HUES64 (cell line): Measurements from ENCODE around the gene SHLD2.
"Not testable (repeated sequence)": the region's sequence is repeated elsewhere in the genome, so short reads cannot be mapped to it uniquely, and the experiment has no call there.

ENCODE experiments used
- H3K27ac ChIP-seq: 2 replicates; pipeline ENCODE4 v1.7.0; 2013; ENCODE audit warnings: low read depth, low read length, inconsistent platforms
- H3K27me3 ChIP-seq: 2 replicates; pipeline ENCODE4 v1.6.1; 2013; ENCODE audit warnings: mild to moderate bottlenecking, low read length; ENCODE audit not compliant: insufficient read depth
- H3K36me3 ChIP-seq: 2 replicates; pipeline ENCODE4 v1.6.1; 2013; ENCODE audit warnings: mild to moderate bottlenecking, low read length; ENCODE audit not compliant: insufficient read depth
- H3K4me1 ChIP-seq: 2 replicates; pipeline ENCODE4 v1.6.1; 2013; ENCODE audit warnings: mild to moderate bottlenecking, low read length, moderate library complexity; ENCODE audit not compliant: insufficient read depth
- H3K4me3 ChIP-seq: 2 replicates; pipeline ENCODE4 v1.5.1; 2013; ENCODE audit warnings: mild to moderate bottlenecking, low read length, moderate library complexity
- H3K9ac ChIP-seq: 2 replicates; pipeline ENCODE4 v1.6.1; 2013; ENCODE audit warnings: mild to moderate bottlenecking, low read depth, low read length
- H3K9me3 ChIP-seq: 2 replicates; pipeline ENCODE4 v1.6.1; 2013; ENCODE audit warnings: low read depth, low read length; ENCODE audit not compliant: insufficient read depth
- WGBS: fragments of 150-250, 120-280 bp; methylation state at CpG from one replicate; pipeline ENCODE4 v1.1.7; 2013; ENCODE audit warnings: missing lambda C conversion rate; 5-methylcytosine and 5-hydroxymethylcytosine counted together

Gene SHLD2

GRCh38 chr10:87151516-87151915 lies 56.5 kb downstream of the SHLD2 start:
- WGBS: 100% methylated on average over 2 of the region's 3 CpGs
- H3K9me3 ChIP-seq, H3K27ac ChIP-seq, H3K4me3 ChIP-seq, H3K27me3 ChIP-seq, H3K9ac ChIP-seq, H3K36me3 ChIP-seq, H3K4me1 ChIP-seq: not testable (repeated sequence)

GRCh38 chr10:87156841-87157240 lies 61.8 kb downstream of the SHLD2 start:
- not testable (repeated sequence) for H3K4me3 ChIP-seq

GRCh38 chr10:87157821-87158220 lies 62.8 kb downstream of the SHLD2 start:
- H3K9me3 ChIP-seq, H3K27me3 ChIP-seq, H3K27ac ChIP-seq, H3K36me3 ChIP-seq, H3K9ac ChIP-seq, H3K4me1 ChIP-seq, H3K4me3 ChIP-seq: not testable (repeated sequence)
- WGBS: 85% methylated on average over 1 of the region's 3 CpGs

More at GRCh38 chr10:87156841-87157240, 61.8 kb downstream of the SHLD2 start:
- H3K27me3 ChIP-seq, H3K36me3 ChIP-seq, H3K27ac ChIP-seq, H3K9ac ChIP-seq, H3K9me3 ChIP-seq, H3K4me1 ChIP-seq: not testable (repeated sequence)
- WGBS: 82% methylated on average over 4 of the region's 4 CpGs

- WGBS: 95% methylated on average over 2 of the region's 3 CpGs
- not testable (repeated sequence) for H3K4me1 ChIP-seq, H3K4me3 ChIP-seq, H3K27me3 ChIP-seq, H3K36me3 ChIP-seq, H3K9ac ChIP-seq, H3K9me3 ChIP-seq, H3K27ac ChIP-seq
Measured at GRCh38 chr10:87162703-87163293, 67.8 kb downstream of the SHLD2 start.

GRCh38 chr10:87163414-87163813 lies 68.4 kb downstream of the SHLD2 start:
- H3K36me3 ChIP-seq, H3K9me3 ChIP-seq, H3K9ac ChIP-seq, H3K27me3 ChIP-seq, H3K27ac ChIP-seq, H3K4me3 ChIP-seq, H3K4me1 ChIP-seq: not testable (repeated sequence)
- WGBS: no CpG with 5 or more reads among the region's 2 CpGs

- WGBS: 91% methylated on average over 4 of the region's 4 CpGs
- H3K9ac ChIP-seq, H3K9me3 ChIP-seq, H3K4me1 ChIP-seq, H3K4me3 ChIP-seq, H3K27ac ChIP-seq, H3K27me3 ChIP-seq, H3K36me3 ChIP-seq: not testable (repeated sequence)
Measured at GRCh38 chr10:87169857-87170256, 74.9 kb downstream of the SHLD2 start.

- no CpG with 5 or more reads among the region's 4 CpGs for WGBS
- H3K9ac ChIP-seq, H3K4me3 ChIP-seq, H3K27ac ChIP-seq, H3K27me3 ChIP-seq, H3K9me3 ChIP-seq, H3K4me1 ChIP-seq, H3K36me3 ChIP-seq: not testable (repeated sequence)
Measured at GRCh38 chr10:87170705-87171104, 75.7 kb downstream of the SHLD2 start.

- H3K4me3 ChIP-seq, H3K36me3 ChIP-seq, H3K9me3 ChIP-seq, H3K4me1 ChIP-seq, H3K27me3 ChIP-seq, H3K27ac ChIP-seq, H3K9ac ChIP-seq: not testable (repeated sequence)
- WGBS: 86% methylated on average over 1 of the region's 1 CpG
Measured at GRCh38 chr10:87171670-87172069, 76.7 kb downstream of the SHLD2 start.

- not testable (repeated sequence) for H3K9ac ChIP-seq, H3K4me1 ChIP-seq, H3K36me3 ChIP-seq, H3K9me3 ChIP-seq, H3K27ac ChIP-seq, H3K4me3 ChIP-seq, H3K27me3 ChIP-seq
Measured at GRCh38 chr10:87172178-87172577, 77.2 kb downstream of the SHLD2 start.

- WGBS: no CpG with 5 or more reads among the region's 3 CpGs
- not testable (repeated sequence) for H3K9me3 ChIP-seq, H3K27me3 ChIP-seq, H3K4me3 ChIP-seq, H3K4me1 ChIP-seq, H3K27ac ChIP-seq, H3K9ac ChIP-seq, H3K36me3 ChIP-seq
Measured at GRCh38 chr10:87177587-87177986, 82.6 kb downstream of the SHLD2 start.

GRCh38 chr10:87184421-87184820 lies 89.4 kb downstream of the SHLD2 start:
- not testable (repeated sequence) for H3K4me3 ChIP-seq, H3K9me3 ChIP-seq, H3K9ac ChIP-seq, H3K27me3 ChIP-seq, H3K27ac ChIP-seq, H3K4me1 ChIP-seq
- WGBS: 92% methylated on average over 6 of the region's 6 CpGs
- peaks cover 16% of the 10 kb centered on the region for H3K36me3 ChIP-seq

GRCh38 chr10:87186016-87186415 lies 91.0 kb downstream of the SHLD2 start:
- H3K4me3 ChIP-seq, H3K4me1 ChIP-seq, H3K9ac ChIP-seq, H3K9me3 ChIP-seq, H3K27ac ChIP-seq, H3K27me3 ChIP-seq: not testable (repeated sequence)
- no CpG with 5 or more reads among the region's 4 CpGs for WGBS
- peaks cover 17% of the 10 kb centered on the region for H3K36me3 ChIP-seq
